SIG-M5 treated with dmso at 0.1 percent for 504 hours (cell line): ENCODE measurements around the gene FREM2.
A peak's percentile ranks its signal among the peaks of the same experiment; 100 is the strongest.

Source experiments
- DNase-seq: peaks from one replicate; lab custom pipeline; 2025; ENCODE audit not compliant: unreplicated experiment; lab: John Stamatoyannopoulos, UW

FREM2 gene

GRCh38 chr13:38686577-38687245, at the start of gene FREM2:
Gene FREM2 (plus strand): TSS chr13:38687077. CDS start chr13:38687345, 268 bp downstream.
- no peak for DNase-seq

GRCh38 chr13:38637576-38637975, 49.3 kb upstream of the FREM2 start:
- DNase-seq: no peak

GRCh38 chr13:38641164-38641948, 45.5 kb upstream of the FREM2 start:
- DNase-seq: no peak

GRCh38 chr13:38647312-38647711, 39.6 kb upstream of the FREM2 start:
- no peak for DNase-seq

GRCh38 chr13:38648912-38649311, 38.0 kb upstream of the FREM2 start:
- no peak for DNase-seq

- no peak for DNase-seq
These were observed 30.2 kb upstream of the FREM2 start for GRCh38 chr13:38656699-38657098.

- no peak for DNase-seq
These were observed 29.7 kb upstream of the FREM2 start for GRCh38 chr13:38657191-38657590.

GRCh38 chr13:38658906-38659305, 28.0 kb upstream of the FREM2 start:
- no peak for DNase-seq

- DNase-seq: no peak
These were observed 25.7 kb upstream of the FREM2 start for GRCh38 chr13:38661010-38661675.

- no peak for DNase-seq
These were observed 24.5 kb upstream of the FREM2 start for GRCh38 chr13:38662362-38662761.

GRCh38 chr13:38664906-38665305, 22.0 kb upstream of the FREM2 start:
- DNase-seq: no peak

- DNase-seq: no peak
These were observed 19.3 kb upstream of the FREM2 start for GRCh38 chr13:38667526-38668109.

- no peak for DNase-seq
These were observed 17.5 kb upstream of the FREM2 start for GRCh38 chr13:38669234-38669964.

- DNase-seq: no peak
These were observed 16.2 kb upstream of the FREM2 start for GRCh38 chr13:38670627-38671026.

- no peak for DNase-seq
These were observed 14.9 kb upstream of the FREM2 start for GRCh38 chr13:38671980-38672379.

- no peak for DNase-seq
These were observed 12.7 kb upstream of the FREM2 start for GRCh38 chr13:38674208-38674607.

- DNase-seq: no peak
These were observed 6.0 kb upstream of the FREM2 start for GRCh38 chr13:38680912-38681311.

- DNase-seq: peak; percentile 34
These were observed 2.2 kb upstream of the FREM2 start for GRCh38 chr13:38684714-38685113.

GRCh38 chr13:38685431-38685830, 1.4 kb upstream of the FREM2 start:
- DNase-seq: no peak

- DNase-seq: peak; percentile 36
These were observed 802 bp upstream of the FREM2 start for GRCh38 chr13:38685974-38686576.
